ENCODE results near the gene ODC1.
"Not testable (repeated sequence)": the region's sequence is repeated elsewhere in the genome, so short reads cannot be mapped to it uniquely, and the experiment has no call there.

Gene ODC1

GRCh38 chr2:10452956-10453904, 5.1 kb upstream of the ODC1 start:
- no peak for DNase-seq

GRCh38 chr2:10452312-10452711, 4.2 kb upstream of the ODC1 start:
- DNase-seq, result peak; percentile 46

GRCh38 chr2:10451819-10452218, 3.7 kb upstream of the ODC1 start:
- no peak for DNase-seq

- no peak for DNase-seq
These were observed 1.9 kb upstream of the ODC1 start for GRCh38 chr2:10449838-10450691.

GRCh38 chr2:10449486-10449831, 1.3 kb upstream of the ODC1 start:
- DNase-seq, result no peak

GRCh38 chr2:10448576-10449485, 704 bp upstream of the ODC1 start:
- no peak for DNase-seq

- DNase-seq, result no peak
These were observed 730 bp downstream of the ODC1 start for GRCh38 chr2:10447300-10447894.

GRCh38 chr2:10446631-10447030, 1.5 kb downstream of the ODC1 start:
- no peak for DNase-seq

GRCh38 chr2:10444463-10444862, 3.7 kb downstream of the ODC1 start:
- DNase-seq, result no peak

- DNase-seq, result not testable (repeated sequence)
These were observed 5.5 kb downstream of the ODC1 start for GRCh38 chr2:10442469-10443126.

- DNase-seq, result no peak
These were observed 6.2 kb downstream of the ODC1 start for GRCh38 chr2:10441948-10442347.

- DNase-seq, result no peak
These were observed 7.4 kb downstream of the ODC1 start for GRCh38 chr2:10440736-10441135.

- DNase-seq, result no peak
These were observed 8.2 kb downstream of the ODC1 start for GRCh38 chr2:10439971-10440370.

- no peak for DNase-seq
These were observed 8.8 kb downstream of the ODC1 start for GRCh38 chr2:10439185-10439879.

GRCh38 chr2:10438688-10439087, 9.4 kb downstream of the ODC1 start:
- no peak for DNase-seq

GRCh38 chr2:10437806-10438205, 10.3 kb downstream of the ODC1 start:
- DNase-seq, result no peak

- DNase-seq, result no peak
These were observed 11.5 kb downstream of the ODC1 start for GRCh38 chr2:10436583-10437110.

- DNase-seq, result no peak
These were observed 12.3 kb downstream of the ODC1 start for GRCh38 chr2:10435820-10436204.

GRCh38 chr2:10434886-10435819, 13.0 kb downstream of the ODC1 start:
- peak; percentile 67 for DNase-seq
